Calu3 (cell line): ENCODE data around the gene CHST15. TPM values are rescaled to one million over a fixed set of nuclear protein-coding genes. Genes with fewer than 3 reads are reported as not detected.

Experiments
- BruUV-seq: library from RNA; stranded (reverse); fragments of 400-500 nt; replicated peaks from 2 replicates; lab custom pipeline; 2021; lab: Mats Ljungman, UMichigan
- CTCF ChIA-PET: fragments of 300-600 bp; sonication (Branson Sonifier 250); formaldehyde crosslinking; loops from one replicate; lab custom pipeline; 2022; ENCODE audit warnings: antibody characterized with exemption; lab: Charles Lee
- DNase-seq: peaks from one replicate; pipeline ENCODE4 v3.0.0; 2022
- H3K27ac Mint-ChIP-seq: one replicate; pipeline ENCODE4 v1.8.0; 2022; ENCODE audit warnings: mixed read lengths; ENCODE audit not compliant: unreplicated experiment
- H3K27me3 Mint-ChIP-seq: one replicate; pipeline ENCODE4 v1.8.0; 2022; ENCODE audit warnings: mixed read lengths; ENCODE audit not compliant: unreplicated experiment
- H3K36me3 Mint-ChIP-seq: one replicate; pipeline ENCODE4 v1.8.0; 2022; ENCODE audit warnings: mild to moderate bottlenecking, moderate library complexity, mixed read lengths; ENCODE audit not compliant: insufficient read depth, unreplicated experiment
- H3K4me1 Mint-ChIP-seq: one replicate; pipeline ENCODE4 v1.8.0; 2022; ENCODE audit warnings: mild to moderate bottlenecking, low read depth, mixed read lengths; ENCODE audit not compliant: unreplicated experiment
- H3K4me3 Mint-ChIP-seq: one replicate; pipeline ENCODE4 v1.8.0; 2022; ENCODE audit warnings: mild to moderate bottlenecking, low read depth, moderate library complexity, mixed read lengths; ENCODE audit not compliant: unreplicated experiment
- H3K9me3 Mint-ChIP-seq: one replicate; pipeline ENCODE4 v1.8.0; 2022; ENCODE audit warnings: low read depth, mixed read lengths; ENCODE audit not compliant: unreplicated experiment
- CTCF ChIP-seq: fragments of 200-600 bp; IDR thresholded peaks from one replicate; pipeline ENCODE4 v1.8.0; 2022; ENCODE audit warnings: antibody characterized with exemption; ENCODE audit not compliant: unreplicated experiment
- intact Hi-C: fragments of 100-400 bp; cut with micrococcal nuclease; formaldehyde crosslinking; loops from one replicate; pipeline ENCODE4 v1.10.0; 2022; ENCODE audit not compliant: unreplicated experiment
- total RNA-seq: library from RNA; stranded (reverse); gene quantifications from 2 replicates; pipeline ENCODE4 v1.2.3, GENCODE V29; 2022

Gene CHST15
- total RNA-seq, 1 experiment from 2014 or later = 19.3 TPM

- Mint-ChIP-seq H3K36me3 (no peaks in the 10 kb centered on the region), H3K9me3 (no peaks in the 10 kb centered on the region), H3K4me1 (no peaks in the 10 kb centered on the region), H3K4me3 (no peak overlapping the region), H3K27me3 (no peaks in the 10 kb centered on the region), H3K27ac (no peak overlapping the region)
- TF ChIP-seq CTCF = no peak
- no TSS peak for BruUV-seq
- no peak for DNase-seq
- intact Hi-C loops = no loop called here
- CTCF ChIA-PET = no interaction called here
These were observed 13.5 kb downstream of the CHST15 start for GRCh38 chr10:124079864-124080263.

- H3K27ac Mint-ChIP-seq = no peak overlapping the region
- no peaks in the 10 kb centered on the region for H3K36me3 Mint-ChIP-seq
- H3K9me3 Mint-ChIP-seq = no peaks in the 10 kb centered on the region
- intact Hi-C loops = no loop called here
- H3K27me3 Mint-ChIP-seq = no peaks in the 10 kb centered on the region
- TF ChIP-seq CTCF = no peak
- no peak for DNase-seq
- no TSS peak for BruUV-seq
- H3K4me1 Mint-ChIP-seq = no peaks in the 10 kb centered on the region
- no peak overlapping the region for H3K4me3 Mint-ChIP-seq
- CTCF ChIA-PET = no interaction called here
These were observed 14.7 kb downstream of the CHST15 start for GRCh38 chr10:124078714-124079113.

GRCh38 chr10:124078028-124078427, 15.4 kb downstream of the CHST15 start:
- Mint-ChIP-seq H3K9me3 (no peaks in the 10 kb centered on the region), H3K27me3 (no peaks in the 10 kb centered on the region), H3K36me3 (no peaks in the 10 kb centered on the region), H3K4me3 (no peak overlapping the region), H3K4me1 (no peaks in the 10 kb centered on the region), H3K27ac (no peak overlapping the region)
- BruUV-seq = no TSS peak
- TF ChIP-seq CTCF = no peak
- DNase-seq = no peak
- intact Hi-C loops = no loop called here
- CTCF ChIA-PET = no interaction called here

GRCh38 chr10:124077208-124077993, 16.0 kb downstream of the CHST15 start:
- no peak for DNase-seq
- Mint-ChIP-seq H3K27me3 (no peaks in the 10 kb centered on the region), H3K9me3 (no peaks in the 10 kb centered on the region), H3K27ac (no peak overlapping the region), H3K4me3 (no peak overlapping the region), H3K36me3 (no peaks in the 10 kb centered on the region), H3K4me1 (no peaks in the 10 kb centered on the region)
- no TSS peak for BruUV-seq
- no peak for TF ChIP-seq CTCF
- CTCF ChIA-PET = no interaction called here
- intact Hi-C loops = no loop called here
